MG63 (cell line): ENCODE results near the gene CKLF. TPM values are rescaled to one million over a fixed set of nuclear protein-coding genes. Genes with fewer than 3 reads are reported as not detected.
"Not testable (repeated sequence)": the region's sequence is repeated elsewhere in the genome, so short reads cannot be mapped to it uniquely, and the experiment has no call there.

Experiments
- DNase-seq: peaks from one replicate; pipeline ENCODE4 v3.0.0-alpha.2; 2020
- H3K27me3 ChIP-seq: fragments of 250-450 bp; sonication (Bioruptor Pico); 2 replicates; pipeline ENCODE4 v1.5.1; 2020; ENCODE audit warnings: mild to moderate bottlenecking, moderate library complexity
- H3K36me3 ChIP-seq: fragments of 250-450 bp; sonication (Bioruptor Pico); 2 replicates; pipeline ENCODE4 v1.5.1; 2020; ENCODE audit warnings: mild to moderate bottlenecking, moderate library complexity
- H3K4me3 ChIP-seq: fragments of 250-450 bp; sonication (Bioruptor Pico); 2 replicates; pipeline ENCODE4 v1.5.1; 2020; ENCODE audit warnings: mild to moderate bottlenecking, moderate library complexity
- H3K9me3 ChIP-seq: fragments of 250-450 bp; sonication (Bioruptor Pico); 2 replicates; pipeline ENCODE4 v1.5.1; 2020; ENCODE audit warnings: mild to moderate bottlenecking, moderate library complexity
- total RNA-seq: library from RNA; depleted of rRNA; stranded (reverse); fragments of >200 nt; shearing (Covaris generic); gene quantifications from 2 replicates; pipeline ENCODE4 v1.2.3, GENCODE V29; 2014; ENCODE audit warnings: low replicate concordance

The CKLF gene
- total RNA-seq, 1 experiment from 2014 or later, result 46.1 TPM

GRCh38 chr16:66551788-66552285 lies 539 bp upstream of the CKLF start:
- DNase-seq, result no peak
- H3K4me3 ChIP-seq, result peak overlapping the region; percentile 67
- no peaks in the 10 kb centered on the region; the same call in 1 of the 2 replicates for H3K36me3 ChIP-seq
- H3K9me3 ChIP-seq, result no peaks in the 10 kb centered on the region
- no peaks in the 10 kb centered on the region for H3K27me3 ChIP-seq

GRCh38 chr16:66553223-66553622 lies 847 bp downstream of the CKLF start:
- Histone ChIP-seq H3K36me3 (peaks cover 1% of the 10 kb centered on the region), H3K9me3 (no peaks in the 10 kb centered on the region), H3K27me3 (no peaks in the 10 kb centered on the region), H3K4me3 (peak overlapping the region; percentile 67)
- DNase-seq, result no peak

- H3K4me3 ChIP-seq, result no peak overlapping the region
- peaks cover 5% of the 10 kb centered on the region for H3K36me3 ChIP-seq
- DNase-seq, result no peak
- H3K27me3 ChIP-seq, result no peaks in the 10 kb centered on the region
- no peaks in the 10 kb centered on the region for H3K9me3 ChIP-seq
Measured at GRCh38 chr16:66554021-66554420, 1.6 kb downstream of the CKLF start.

DNA sequence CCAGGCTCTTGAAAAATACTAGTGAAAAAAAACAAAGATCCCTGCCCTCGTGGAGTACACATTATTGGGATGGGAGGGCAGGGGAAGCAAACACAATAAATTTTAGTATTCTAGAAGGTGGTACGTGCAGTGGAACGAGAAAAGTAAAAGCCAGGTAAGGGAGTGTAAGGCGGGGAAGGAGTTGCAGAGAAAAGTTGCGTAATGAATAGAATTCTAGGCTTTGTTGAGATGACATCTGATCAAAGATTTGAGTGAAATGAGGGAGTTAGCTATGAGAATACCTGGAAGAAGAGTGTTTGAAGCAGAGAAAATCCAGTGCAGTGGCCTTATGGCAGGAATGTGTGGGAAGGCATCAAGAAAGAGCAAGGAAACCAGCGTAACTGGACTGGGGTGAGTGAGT lies 2.1 kb downstream of the CKLF start:
- no peak for DNase-seq
- H3K27me3 ChIP-seq, result no peaks in the 10 kb centered on the region
- no peak overlapping the region for H3K4me3 ChIP-seq
- peaks cover 5% of the 10 kb centered on the region for H3K36me3 ChIP-seq
- H3K9me3 ChIP-seq, result no peaks in the 10 kb centered on the region

GRCh38 chr16:66560107-66560506 lies 7.7 kb downstream of the CKLF start:
- no peak overlapping the region for H3K4me3 ChIP-seq
- peaks cover 14% of the 10 kb centered on the region for H3K36me3 ChIP-seq
- no peaks in the 10 kb centered on the region for H3K9me3 ChIP-seq
- no peaks in the 10 kb centered on the region for H3K27me3 ChIP-seq
- DNase-seq, result no peak

DNA sequence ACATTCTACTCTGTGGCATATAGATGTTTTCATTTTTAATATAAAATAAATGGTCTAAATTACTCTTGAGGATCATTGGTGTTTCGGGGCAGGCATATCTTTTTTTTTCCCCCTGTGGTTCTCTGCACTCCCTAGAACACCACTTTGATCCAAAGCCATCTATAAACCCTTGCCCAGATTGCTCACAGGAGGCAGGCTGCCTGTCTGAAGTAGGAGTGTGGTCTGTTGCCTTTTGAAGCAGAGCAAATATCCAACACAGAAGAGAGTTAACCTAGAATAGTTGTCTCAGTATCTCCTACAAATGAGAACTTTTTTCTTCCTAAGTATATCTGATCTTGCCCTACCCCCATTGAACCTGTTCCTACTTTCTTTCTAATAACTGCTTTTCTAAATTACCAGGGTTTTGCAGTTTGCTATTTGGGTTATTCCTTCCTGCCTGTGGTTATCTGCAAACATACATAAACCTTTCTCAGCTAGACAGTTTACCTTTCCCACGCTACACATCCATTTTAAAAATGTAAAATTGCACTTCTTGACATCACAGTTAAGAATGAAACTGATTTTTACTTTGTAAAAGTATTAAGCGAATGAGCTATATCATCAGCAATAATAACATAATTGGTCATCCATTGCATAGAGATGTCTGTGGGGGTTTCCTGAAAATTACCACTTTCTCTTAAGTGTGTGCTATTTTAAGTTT lies 9.2 kb downstream of the CKLF start:
- Histone ChIP-seq H3K36me3 (peaks cover 14% of the 10 kb centered on the region), H3K4me3 (no peak overlapping the region), H3K27me3 (no peaks in the 10 kb centered on the region), H3K9me3 (no peaks in the 10 kb centered on the region)
- DNase-seq, result no peak

- Histone ChIP-seq H3K27me3 (no peaks in the 10 kb centered on the region), H3K9me3 (no peaks in the 10 kb centered on the region), H3K4me3 (no peak overlapping the region), H3K36me3 (peaks cover 17% of the 10 kb centered on the region)
- DNase-seq, result no peak
Measured at GRCh38 chr16:66562409-66562808, 10.0 kb downstream of the CKLF start.

DNA sequence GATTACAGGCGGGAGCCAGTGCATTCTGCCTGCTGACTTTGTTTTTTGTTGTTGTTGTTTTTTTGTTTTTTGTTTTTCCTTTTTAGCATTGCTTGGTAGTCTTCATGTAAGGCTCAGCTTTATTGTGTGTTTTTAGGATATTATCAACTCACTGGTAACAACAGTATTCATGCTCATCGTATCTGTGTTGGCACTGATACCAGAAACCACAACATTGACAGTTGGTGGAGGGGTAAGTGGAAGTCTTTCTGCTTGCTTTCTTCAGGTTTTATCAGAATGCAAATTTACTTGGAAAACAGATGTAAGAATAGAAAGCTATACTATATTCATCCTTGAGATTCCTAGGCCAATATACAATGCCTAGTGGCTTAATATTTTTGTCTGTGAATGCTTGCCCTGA lies 10.6 kb downstream of the CKLF start:
- Histone ChIP-seq H3K27me3 (no peaks in the 10 kb centered on the region), H3K36me3 (peaks cover 17% of the 10 kb centered on the region), H3K4me3 (no peak overlapping the region), H3K9me3 (no peaks in the 10 kb centered on the region)
- DNase-seq, result no peak

- Histone ChIP-seq H3K9me3 (no peaks in the 10 kb centered on the region), H3K27me3 (no peaks in the 10 kb centered on the region), H3K36me3 (peaks cover 13% of the 10 kb centered on the region)
Measured at GRCh38 chr16:66563574-66564334, 11.4 kb downstream of the CKLF start.

DNA sequence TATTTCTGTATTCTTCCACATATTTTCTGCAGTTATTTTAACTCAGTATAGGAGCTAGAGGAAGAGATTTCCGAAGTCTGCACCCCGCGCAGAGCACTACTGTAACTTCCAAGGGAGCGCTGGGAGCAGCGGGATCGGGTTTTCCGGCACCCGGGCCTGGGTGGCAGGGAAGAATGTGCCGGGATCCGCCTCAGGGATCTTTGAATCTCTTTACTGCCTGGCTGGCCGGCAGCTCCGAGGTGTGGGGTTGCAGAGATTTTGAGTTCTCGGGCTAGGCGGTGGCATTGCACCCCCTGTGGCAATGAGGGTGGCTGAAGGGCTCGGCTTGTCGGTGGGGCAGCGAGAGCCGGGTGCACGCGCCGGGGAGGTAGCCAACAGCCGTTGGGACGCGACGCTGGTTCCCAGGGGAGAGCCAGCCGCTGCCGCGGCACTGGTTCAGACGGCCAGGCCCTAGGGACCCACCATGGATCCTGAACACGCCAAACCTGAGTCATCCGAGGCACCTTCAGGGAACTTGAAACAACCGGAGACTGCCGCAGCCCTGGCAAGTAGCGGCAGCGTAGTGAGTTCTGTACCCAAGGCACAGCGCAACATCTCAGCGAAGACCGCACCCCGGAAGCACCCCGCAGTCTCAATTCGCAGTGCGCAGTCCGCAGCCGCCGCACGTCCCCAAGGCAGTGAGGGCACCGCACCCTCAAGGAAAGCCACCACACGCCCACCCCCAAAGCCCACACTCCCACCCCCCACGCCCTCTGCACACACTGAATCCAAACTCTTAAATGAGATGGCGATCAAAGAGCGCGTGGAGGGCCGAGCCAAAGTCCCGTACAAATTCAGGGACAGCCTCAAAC lies 13.9 kb downstream of the CKLF start, which contains the start of gene CMTM1:
Gene CMTM1 (plus strand): TSS at position 389 of the 851 bp plus-strand sequence. CDS start 75 bp downstream, at position 464.
- no peak within 1 kb of the TSS for H3K4me3 ChIP-seq
- H3K36me3 ChIP-seq, result peaks cover 13% of the 10 kb centered on the region
- no peaks in the 10 kb centered on the region for H3K9me3 ChIP-seq
- no peaks in the 10 kb centered on the region for H3K27me3 ChIP-seq
- no peak for DNase-seq

More at GRCh38 chr16:66563574-66564334, 11.4 kb downstream of the CKLF start:
- DNase-seq, result no peak
- H3K4me3 ChIP-seq, result no peak overlapping the region

GRCh38 chr16:66567270-66567669 lies 14.9 kb downstream of the CKLF start:
- H3K4me3 ChIP-seq, DNase-seq, H3K9me3 ChIP-seq, H3K27me3 ChIP-seq: not testable (repeated sequence)
- H3K36me3 ChIP-seq, result peaks cover 13% of the 10 kb centered on the region

GRCh38 chr16:66568355-66568754 lies 16.0 kb downstream of the CKLF start:
- DNase-seq, result peak; percentile 38

GRCh38 chr16:66569131-66569530 lies 16.8 kb downstream of the CKLF start:
- H3K27me3 ChIP-seq, result no peaks in the 10 kb centered on the region
- no peak for DNase-seq
- peaks cover 3% of the 10 kb centered on the region for H3K36me3 ChIP-seq
- H3K4me3 ChIP-seq, result no peak overlapping the region
- no peaks in the 10 kb centered on the region for H3K9me3 ChIP-seq

More at GRCh38 chr16:66568355-66568754, 16.0 kb downstream of the CKLF start:
- Histone ChIP-seq H3K9me3 (no peaks in the 10 kb centered on the region), H3K27me3 (no peaks in the 10 kb centered on the region), H3K4me3 (no peak overlapping the region), H3K36me3 (peaks cover 8% of the 10 kb centered on the region)

DNA sequence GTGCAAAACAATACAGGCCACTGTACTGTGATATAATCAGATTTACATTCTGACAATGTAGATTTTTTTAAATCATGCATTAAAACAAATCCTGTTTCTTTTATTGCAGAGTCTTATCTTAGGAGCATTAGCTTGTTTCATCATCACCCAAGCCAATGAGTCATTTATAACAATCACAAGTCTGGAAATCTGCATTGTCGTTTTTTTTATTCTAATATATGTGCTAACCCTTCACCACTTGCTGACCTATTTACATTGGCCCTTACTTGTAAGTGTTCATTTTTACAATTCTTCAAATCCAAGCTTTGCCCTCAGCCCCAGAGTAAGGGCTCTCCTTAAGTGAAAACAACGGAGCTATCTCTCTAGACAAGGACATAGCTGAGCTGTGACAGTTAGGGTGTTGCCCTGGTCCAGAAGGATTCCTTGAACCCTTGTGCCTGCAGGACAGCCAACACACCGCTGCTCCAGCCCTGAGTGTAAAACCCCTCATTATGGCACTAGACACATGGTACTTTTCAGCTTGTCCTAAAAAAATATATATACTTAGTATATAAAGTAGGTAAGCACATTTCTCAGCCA lies 17.5 kb downstream of the CKLF start:
- no peaks in the 10 kb centered on the region for H3K9me3 ChIP-seq
- peaks cover 3% of the 10 kb centered on the region for H3K36me3 ChIP-seq
- no peak for DNase-seq
- no peaks in the 10 kb centered on the region for H3K27me3 ChIP-seq
- H3K4me3 ChIP-seq, result no peak overlapping the region

DNA sequence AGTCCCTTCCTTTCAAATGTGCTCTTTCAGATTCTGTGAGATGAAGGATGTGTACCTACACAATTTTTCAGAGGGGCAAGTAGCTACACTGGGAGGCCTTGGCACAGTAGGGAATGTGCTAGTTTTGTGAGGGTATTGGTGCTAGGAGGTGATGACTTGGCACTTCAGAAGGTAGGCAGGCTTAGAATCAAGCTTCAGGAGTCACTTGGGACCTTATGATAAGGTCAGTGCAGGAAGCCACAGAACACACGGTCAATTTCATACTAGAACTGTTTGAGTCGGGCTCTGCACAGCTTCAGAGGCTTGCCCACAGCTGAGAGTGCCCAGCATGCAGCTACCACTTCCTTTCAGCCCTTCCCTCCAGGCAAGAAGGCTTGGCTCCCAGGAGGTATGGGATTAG lies 20.0 kb downstream of the CKLF start:
- Histone ChIP-seq H3K4me3 (no peak overlapping the region), H3K9me3 (no peaks in the 10 kb centered on the region), H3K36me3 (peaks cover 1% of the 10 kb centered on the region), H3K27me3 (no peaks in the 10 kb centered on the region)
- no peak for DNase-seq

DNA sequence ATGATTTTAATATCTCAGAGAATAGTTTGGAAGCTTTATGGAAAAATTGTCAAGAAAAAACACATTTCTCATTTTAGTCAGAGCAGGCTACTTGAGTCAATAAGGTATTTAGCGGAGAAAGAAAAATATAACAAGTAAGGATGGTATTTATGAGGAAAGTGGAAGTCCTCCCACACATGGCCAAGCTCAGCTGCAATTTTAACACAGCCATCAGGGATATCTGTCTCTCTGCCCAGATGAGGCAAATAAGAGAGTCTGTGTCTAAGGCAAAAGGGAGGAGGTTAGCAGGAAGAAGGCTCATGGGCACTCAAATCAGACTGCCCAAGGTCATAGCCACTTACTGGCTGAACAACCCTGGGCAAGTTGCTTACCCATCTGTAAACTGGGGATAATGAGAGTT lies 21.7 kb downstream of the CKLF start:
- Histone ChIP-seq H3K27me3 (no peaks in the 10 kb centered on the region), H3K9me3 (no peaks in the 10 kb centered on the region), H3K4me3 (no peak overlapping the region), H3K36me3 (no peaks in the 10 kb centered on the region)
- DNase-seq, result no peak
